Measurements from ENCODE around the gene HNF1B. TPM values are rescaled to one million over a fixed set of nuclear protein-coding genes. Genes with fewer than 3 reads are reported as not detected.

HNF1B gene
- polyA plus RNA-seq, 1 of the 3 experiments (the other 2 are of a cell fraction) = not detected

DNA sequence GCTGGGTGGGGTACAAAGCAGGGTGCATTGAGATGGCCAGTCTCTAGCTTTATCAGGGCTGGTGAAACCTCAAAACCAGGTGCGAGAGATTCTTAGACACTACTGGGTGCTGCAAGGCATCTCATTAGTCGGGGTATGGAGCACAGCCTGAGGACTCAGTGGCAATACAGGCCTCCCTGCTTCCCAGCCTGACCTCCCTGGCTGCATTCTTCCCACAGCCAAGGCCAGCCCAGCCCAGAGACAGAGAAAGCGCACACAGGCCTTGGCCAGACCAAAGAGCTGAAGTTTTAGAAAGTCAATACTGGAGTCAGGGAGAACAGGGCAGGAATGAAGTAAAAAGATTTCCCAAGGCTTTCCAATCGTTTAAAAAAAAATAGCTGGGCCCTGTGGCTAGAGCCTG lies 12.5 kb downstream of the HNF1B start:
- DNase-seq = no peak
- Histone ChIP-seq H3K36me3 (replicated peaks in 1 of 2; ENCODE audit: control insufficient read depth in 1 of 2, insufficient read depth in 2 of 2, low read length in 1 of 2) (no peaks in the 10 kb centered on the region), H3K9me3 (no peaks in the 10 kb centered on the region), H3K27me3 (ENCODE audit: insufficient read depth) (no peaks in the 10 kb centered on the region; the same call in 1 of the 2 replicates), H3K4me3 (ENCODE audit: low read depth in 2 of 2, low read length in 1 of 2) (no peak overlapping the region), H3K27ac (ENCODE audit: low read depth in 2 of 2, low read length in 1 of 2) (no peak overlapping the region), H3K79me2 (ENCODE audit: insufficient read depth) (no peaks in the 10 kb centered on the region), H3F3A (replicated peaks; ENCODE audit: insufficient read depth) (no peaks in the 10 kb centered on the region), H3K4me2 (no peak overlapping the region), H3K9me2 (no peaks in the 10 kb centered on the region), H2AFZ (ENCODE audit: low read depth) (no peak overlapping the region), H3K4me1 (ENCODE audit: control insufficient read depth in 1 of 2, insufficient read depth in 2 of 2, low read depth in 1 of 2, low read length in 1 of 2) (no peaks in the 10 kb centered on the region), H4K20me1 (ENCODE audit: insufficient read depth) (no peaks in the 10 kb centered on the region), H3K9ac (no peak overlapping the region)
- WGBS (ENCODE audit: low lambda C conversion rate) = 57% methylated on average over 4 of the region's 4 CpGs
- TF ChIP-seq FOSL2 (IDR thresholded peaks at IDR 0.05; ENCODE audit: borderline replicate concordance, low read depth) = no peak
- no peak for TF ChIP-seq YY1 (IDR thresholded peaks at IDR 0.05; ENCODE audit: low read depth)
- TF ChIP-seq RXRA (IDR thresholded peaks at IDR 0.05; ENCODE audit: borderline replicate concordance, low read depth) = no peak
- TF ChIP-seq RAD21 (IDR thresholded peaks at IDR 0.05; ENCODE audit: low read length) = no peak
- no peak for TF ChIP-seq TEAD4 (IDR thresholded peaks at IDR 0.05; ENCODE audit: borderline replicate concordance, insufficient read depth)
- TF ChIP-seq, protein P1, sequence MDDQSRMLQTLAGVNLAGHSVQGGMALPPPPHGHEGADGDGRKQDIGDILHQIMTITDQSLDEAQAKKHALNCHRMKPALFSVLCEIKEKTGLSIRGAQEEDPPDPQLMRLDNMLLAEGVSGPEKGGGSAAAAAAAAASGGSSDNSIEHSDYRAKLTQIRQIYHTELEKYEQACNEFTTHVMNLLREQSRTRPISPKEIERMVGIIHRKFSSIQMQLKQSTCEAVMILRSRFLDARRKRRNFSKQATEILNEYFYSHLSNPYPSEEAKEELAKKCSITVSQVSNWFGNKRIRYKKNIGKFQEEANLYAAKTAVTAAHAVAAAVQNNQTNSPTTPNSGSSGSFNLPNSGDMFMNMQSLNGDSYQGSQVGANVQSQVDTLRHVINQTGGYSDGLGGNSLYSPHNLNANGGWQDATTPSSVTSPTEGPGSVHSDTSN (IDR thresholded peaks at IDR 0.05) = no peak
- TF ChIP-seq MEF2A (IDR thresholded peaks at IDR 0.05; ENCODE audit: borderline replicate concordance, low read depth) = no peak
- no peak for TF ChIP-seq NRF1 (IDR thresholded peaks at IDR 0.05; ENCODE audit: low read depth, low read length)
- no peak for TF ChIP-seq NFIC (IDR thresholded peaks at IDR 0.05; ENCODE audit: borderline replicate concordance)
- no peak for TF ChIP-seq CHD2 (IDR thresholded peaks at IDR 0.05; ENCODE audit: low read length, partially characterized antibody)
- TF ChIP-seq EP300 (IDR thresholded peaks at IDR 0.05; ENCODE audit: borderline replicate concordance in 1 of 2, low read depth in 1 of 2, low read length in 1 of 2) = no peak
- TF ChIP-seq, protein P2, sequence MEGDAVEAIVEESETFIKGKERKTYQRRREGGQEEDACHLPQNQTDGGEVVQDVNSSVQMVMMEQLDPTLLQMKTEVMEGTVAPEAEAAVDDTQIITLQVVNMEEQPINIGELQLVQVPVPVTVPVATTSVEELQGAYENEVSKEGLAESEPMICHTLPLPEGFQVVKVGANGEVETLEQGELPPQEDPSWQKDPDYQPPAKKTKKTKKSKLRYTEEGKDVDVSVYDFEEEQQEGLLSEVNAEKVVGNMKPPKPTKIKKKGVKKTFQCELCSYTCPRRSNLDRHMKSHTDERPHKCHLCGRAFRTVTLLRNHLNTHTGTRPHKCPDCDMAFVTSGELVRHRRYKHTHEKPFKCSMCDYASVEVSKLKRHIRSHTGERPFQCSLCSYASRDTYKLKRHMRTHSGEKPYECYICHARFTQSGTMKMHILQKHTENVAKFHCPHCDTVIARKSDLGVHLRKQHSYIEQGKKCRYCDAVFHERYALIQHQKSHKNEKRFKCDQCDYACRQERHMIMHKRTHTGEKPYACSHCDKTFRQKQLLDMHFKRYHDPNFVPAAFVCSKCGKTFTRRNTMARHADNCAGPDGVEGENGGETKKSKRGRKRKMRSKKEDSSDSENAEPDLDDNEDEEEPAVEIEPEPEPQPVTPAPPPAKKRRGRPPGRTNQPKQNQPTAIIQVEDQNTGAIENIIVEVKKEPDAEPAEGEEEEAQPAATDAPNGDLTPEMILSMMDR (IDR thresholded peaks at IDR 0.05) = no peak
- no peak for TF ChIP-seq JUND (IDR thresholded peaks at IDR 0.05)
- no peak for TF ChIP-seq POLR2AphosphoS5 (IDR thresholded peaks at IDR 0.05; ENCODE audit: low read depth, low read length)
- ChIA-PET POLR2A (no interaction called here), CTCF (interaction anchor here (1.0 kb wide), 1 partner anchor 84 kb away, joined by 4 read pairs; no protein-coding TSS in a partner anchor)

DNA sequence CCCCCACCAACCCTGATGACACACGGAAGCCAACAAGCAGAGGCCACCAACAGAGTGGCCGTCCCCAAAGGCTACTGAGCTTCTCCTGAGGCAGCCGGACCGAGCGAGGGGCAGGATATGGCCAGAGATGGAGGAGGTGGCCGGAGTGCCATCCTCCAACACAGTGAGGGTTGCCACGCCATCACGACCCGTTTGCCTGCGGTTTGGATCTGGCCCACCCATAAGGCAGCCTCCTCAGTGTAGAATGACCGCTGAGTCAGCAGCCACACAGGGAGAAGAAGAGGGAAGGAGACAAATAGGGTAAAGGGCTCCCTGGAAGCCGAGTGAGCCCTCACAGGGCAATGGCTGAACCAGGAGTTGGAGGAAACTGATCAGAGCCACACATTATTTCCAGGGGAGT lies 13.8 kb downstream of the HNF1B start:
- Histone ChIP-seq H3K4me2 (no peak overlapping the region), H3K36me3 (replicated peaks in 1 of 2; ENCODE audit: control insufficient read depth in 1 of 2, insufficient read depth in 2 of 2, low read length in 1 of 2) (no peaks in the 10 kb centered on the region), H3K4me3 (ENCODE audit: low read depth in 2 of 2, low read length in 1 of 2) (no peak overlapping the region), H3F3A (replicated peaks; ENCODE audit: insufficient read depth) (no peaks in the 10 kb centered on the region), H3K79me2 (ENCODE audit: insufficient read depth) (no peaks in the 10 kb centered on the region), H3K27ac (ENCODE audit: low read depth in 2 of 2, low read length in 1 of 2) (no peak overlapping the region), H3K4me1 (ENCODE audit: control insufficient read depth in 1 of 2, insufficient read depth in 2 of 2, low read depth in 1 of 2, low read length in 1 of 2) (no peaks in the 10 kb centered on the region), H3K9ac (no peak overlapping the region), H3K9me2 (no peaks in the 10 kb centered on the region), H3K9me3 (no peaks in the 10 kb centered on the region), H3K27me3 (ENCODE audit: insufficient read depth) (no peaks in the 10 kb centered on the region; the same call in 1 of the 2 replicates), H4K20me1 (ENCODE audit: insufficient read depth) (no peaks in the 10 kb centered on the region), H2AFZ (ENCODE audit: low read depth) (no peak overlapping the region)
- no peak for DNase-seq
- 75% methylated on average over 12 of the region's 12 CpGs for whole genome bisulfite sequencing (ENCODE audit: low lambda C conversion rate)
- ChIA-PET CTCF (interaction anchor here (0.7 kb wide), 1 partner anchor 61 kb away, joined by 3 read pairs; no protein-coding TSS in a partner anchor), POLR2A (no interaction called here)
- TF ChIP-seq, protein P3, sequence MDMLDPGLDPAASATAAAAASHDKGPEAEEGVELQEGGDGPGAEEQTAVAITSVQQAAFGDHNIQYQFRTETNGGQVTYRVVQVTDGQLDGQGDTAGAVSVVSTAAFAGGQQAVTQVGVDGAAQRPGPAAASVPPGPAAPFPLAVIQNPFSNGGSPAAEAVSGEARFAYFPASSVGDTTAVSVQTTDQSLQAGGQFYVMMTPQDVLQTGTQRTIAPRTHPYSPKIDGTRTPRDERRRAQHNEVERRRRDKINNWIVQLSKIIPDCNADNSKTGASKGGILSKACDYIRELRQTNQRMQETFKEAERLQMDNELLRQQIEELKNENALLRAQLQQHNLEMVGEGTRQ (IDR thresholded peaks at IDR 0.05; ENCODE audit: borderline replicate concordance, low read depth, low read length) = no peak
- no peak for TF ChIP-seq EP300 (IDR thresholded peaks at IDR 0.05; ENCODE audit: borderline replicate concordance in 1 of 2, low read depth in 1 of 2, low read length in 1 of 2)
- no peak for TF ChIP-seq JUND (IDR thresholded peaks at IDR 0.05)
- no peak for TF ChIP-seq FOSL2 (IDR thresholded peaks at IDR 0.05; ENCODE audit: borderline replicate concordance, low read depth)
- no peak for TF ChIP-seq CHD2 (IDR thresholded peaks at IDR 0.05; ENCODE audit: low read length, partially characterized antibody)
- no peak for TF ChIP-seq GATA2 (CRISPR knock-in tag; IDR thresholded peaks at IDR 0.05)
- TF ChIP-seq SMC3 (IDR thresholded peaks at IDR 0.05; ENCODE audit: low read depth, low read length) = no peak
- TF ChIP-seq ELF1 (IDR thresholded peaks at IDR 0.05) = no peak
- TF ChIP-seq, protein P4, sequence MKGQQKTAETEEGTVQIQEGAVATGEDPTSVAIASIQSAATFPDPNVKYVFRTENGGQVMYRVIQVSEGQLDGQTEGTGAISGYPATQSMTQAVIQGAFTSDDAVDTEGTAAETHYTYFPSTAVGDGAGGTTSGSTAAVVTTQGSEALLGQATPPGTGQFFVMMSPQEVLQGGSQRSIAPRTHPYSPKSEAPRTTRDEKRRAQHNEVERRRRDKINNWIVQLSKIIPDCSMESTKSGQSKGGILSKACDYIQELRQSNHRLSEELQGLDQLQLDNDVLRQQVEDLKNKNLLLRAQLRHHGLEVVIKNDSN (IDR thresholded peaks at IDR 0.05; ENCODE audit: borderline replicate concordance, low read depth) = no peak
- TF ChIP-seq MEF2A (IDR thresholded peaks at IDR 0.05; ENCODE audit: borderline replicate concordance, low read depth) = no peak
- no peak for TF ChIP-seq POLR2AphosphoS5 (IDR thresholded peaks at IDR 0.05; ENCODE audit: low read depth, low read length)
- no peak for TF ChIP-seq FOXJ3 (CRISPR knock-in tag; IDR thresholded peaks at IDR 0.05)
- no peak for TF ChIP-seq GABPA (IDR thresholded peaks at IDR 0.05; ENCODE audit: low read depth)

Measured in SK-N-SH (cell line).